ENCODE data around the gene TOR1A. TPM values are rescaled to one million over a fixed set of nuclear protein-coding genes. Genes with fewer than 3 reads are reported as not detected.

The TOR1A gene
- total RNA-seq, 1 donor = 51.4 TPM

DNA sequence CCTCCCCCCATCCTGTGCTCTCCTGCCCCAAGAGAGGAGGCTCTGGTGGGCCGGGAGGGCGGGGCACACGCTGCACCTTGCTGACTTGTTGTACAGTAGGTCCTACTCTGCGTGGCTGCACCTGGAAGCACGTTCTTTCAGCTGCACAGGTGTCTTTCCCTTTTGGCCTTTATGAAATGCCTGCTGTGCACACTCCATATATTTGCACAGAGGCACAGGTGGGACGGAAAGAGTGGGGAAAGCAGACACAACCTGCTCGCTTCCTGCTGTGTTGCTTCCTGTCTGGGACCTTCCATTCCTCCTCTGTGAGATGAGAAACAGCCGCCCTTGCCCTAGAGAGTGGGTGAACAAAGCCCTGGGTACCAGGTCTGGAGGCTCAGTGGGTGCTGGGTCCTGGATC is 16.1 kb upstream of the TOR1A start:
- H3K4me3 ChIP-seq (ENCODE audit: low read depth, low read length) = no peak overlapping the region
- no peak for DNase-seq (ENCODE audit: low read depth)
- TF ChIP-seq, protein P1, sequence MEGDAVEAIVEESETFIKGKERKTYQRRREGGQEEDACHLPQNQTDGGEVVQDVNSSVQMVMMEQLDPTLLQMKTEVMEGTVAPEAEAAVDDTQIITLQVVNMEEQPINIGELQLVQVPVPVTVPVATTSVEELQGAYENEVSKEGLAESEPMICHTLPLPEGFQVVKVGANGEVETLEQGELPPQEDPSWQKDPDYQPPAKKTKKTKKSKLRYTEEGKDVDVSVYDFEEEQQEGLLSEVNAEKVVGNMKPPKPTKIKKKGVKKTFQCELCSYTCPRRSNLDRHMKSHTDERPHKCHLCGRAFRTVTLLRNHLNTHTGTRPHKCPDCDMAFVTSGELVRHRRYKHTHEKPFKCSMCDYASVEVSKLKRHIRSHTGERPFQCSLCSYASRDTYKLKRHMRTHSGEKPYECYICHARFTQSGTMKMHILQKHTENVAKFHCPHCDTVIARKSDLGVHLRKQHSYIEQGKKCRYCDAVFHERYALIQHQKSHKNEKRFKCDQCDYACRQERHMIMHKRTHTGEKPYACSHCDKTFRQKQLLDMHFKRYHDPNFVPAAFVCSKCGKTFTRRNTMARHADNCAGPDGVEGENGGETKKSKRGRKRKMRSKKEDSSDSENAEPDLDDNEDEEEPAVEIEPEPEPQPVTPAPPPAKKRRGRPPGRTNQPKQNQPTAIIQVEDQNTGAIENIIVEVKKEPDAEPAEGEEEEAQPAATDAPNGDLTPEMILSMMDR (IDR thresholded peaks at IDR 0.05; ENCODE audit: insufficient read depth, low read depth, low read length) = no peak

DNA sequence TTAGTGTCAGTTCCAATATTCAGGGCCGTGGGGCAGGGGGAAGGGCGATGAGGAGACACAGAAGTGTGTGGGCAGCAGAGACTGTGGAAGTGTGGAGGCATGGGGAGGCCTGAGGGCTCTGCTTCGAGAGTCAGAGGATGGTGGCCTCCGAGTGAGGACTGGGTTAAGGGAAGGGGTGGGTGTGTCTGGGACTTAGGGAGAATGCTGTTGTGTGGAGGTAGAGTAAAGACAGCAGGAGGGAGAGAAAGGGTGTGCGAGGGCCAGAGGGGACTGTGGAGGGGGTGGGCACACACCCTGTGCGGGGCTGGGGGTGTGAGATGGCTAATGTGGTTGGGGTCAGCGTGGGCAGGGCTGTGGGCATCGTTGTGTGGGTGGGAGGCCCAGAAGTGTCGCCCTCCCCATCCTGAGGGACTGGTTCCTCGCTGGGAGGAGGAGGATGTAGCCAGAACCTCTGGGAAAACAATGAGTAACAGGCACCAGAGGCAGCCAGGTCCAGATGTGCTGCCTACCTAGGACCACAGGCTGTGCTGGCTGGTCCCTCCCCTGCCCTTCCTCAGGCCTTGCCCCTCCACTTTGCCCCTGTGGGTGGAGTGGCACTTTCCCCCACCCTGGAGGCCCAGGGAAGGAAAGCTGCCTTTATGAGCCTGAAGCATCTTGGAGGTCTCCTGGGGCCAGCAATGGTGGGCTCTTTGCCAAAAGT is 15.5 kb upstream of the TOR1A start:
- DNase-seq (ENCODE audit: low read depth) = no peak
- H3K4me3 ChIP-seq (ENCODE audit: low read depth, low read length) = no peak overlapping the region
- TF ChIP-seq, protein P1 (IDR thresholded peaks at IDR 0.05; ENCODE audit: insufficient read depth, low read depth, low read length) = no peak

DNA sequence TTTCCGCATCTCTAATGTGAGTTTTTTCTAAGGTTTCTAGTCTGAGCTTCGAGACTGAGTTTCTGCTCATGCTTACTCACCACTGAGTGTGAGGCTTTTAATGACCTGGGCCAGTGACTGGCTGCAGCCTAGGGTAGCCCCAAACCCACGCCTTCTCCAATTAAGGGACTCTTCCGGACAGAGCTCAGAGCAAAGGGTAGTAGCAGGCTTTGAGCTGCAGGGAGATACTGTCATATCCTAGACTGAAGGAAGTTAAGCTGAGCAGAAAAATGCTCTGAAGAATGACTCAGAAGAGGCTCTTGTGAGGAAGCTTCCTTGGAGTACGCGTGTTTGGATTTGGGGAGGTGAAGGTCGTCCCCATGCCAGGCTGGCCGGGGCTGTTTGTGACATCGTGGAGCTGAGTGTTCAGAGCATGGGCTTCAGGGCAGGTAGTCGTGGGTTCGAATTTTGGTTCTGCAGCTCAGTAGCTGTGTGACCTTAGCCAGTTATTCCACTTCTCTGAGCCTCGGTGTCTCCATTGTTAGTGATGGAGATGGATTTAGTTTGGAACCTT is 14.8 kb upstream of the TOR1A start:
- H3K4me3 ChIP-seq (ENCODE audit: low read depth, low read length) = no peak overlapping the region
- TF ChIP-seq, protein P1 (IDR thresholded peaks at IDR 0.05; ENCODE audit: insufficient read depth, low read depth, low read length) = no peak
- peak; percentile 80 for DNase-seq (ENCODE audit: low read depth)

DNA sequence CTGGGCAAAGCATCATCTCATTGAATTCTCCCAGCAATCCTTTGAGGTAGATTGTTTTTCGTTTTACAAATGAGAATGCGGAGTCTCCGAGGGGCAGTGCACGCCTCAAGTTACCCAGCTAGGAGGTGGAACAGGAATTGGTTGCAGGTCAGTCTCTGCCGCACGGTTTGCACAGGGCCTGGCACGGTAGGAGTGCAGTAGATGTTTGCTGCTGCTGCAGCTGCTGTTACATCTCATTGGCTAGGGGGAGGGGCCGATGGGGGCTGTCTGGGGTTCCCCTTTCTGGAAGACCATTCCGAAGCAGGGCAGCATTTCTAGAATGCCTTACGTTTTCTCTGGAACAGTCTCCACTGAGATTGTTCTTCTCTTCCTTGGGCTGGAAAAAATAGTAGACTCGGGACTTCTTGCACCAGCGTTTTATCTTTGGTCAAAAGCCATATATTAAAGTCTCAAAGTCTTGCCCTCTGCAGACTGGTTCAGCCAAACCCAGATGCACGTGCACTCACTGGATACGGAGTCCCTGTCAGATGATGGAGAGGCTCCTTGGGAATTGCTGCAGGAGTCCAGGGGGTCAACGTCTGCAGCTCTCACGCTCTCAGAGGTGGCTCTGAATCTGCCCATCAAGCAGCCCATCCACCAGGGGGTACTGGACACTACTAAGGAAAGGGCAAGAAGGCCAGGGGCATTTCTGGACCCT is 12.5 kb upstream of the TOR1A start:
- TF ChIP-seq, protein P1 (IDR thresholded peaks at IDR 0.05; ENCODE audit: insufficient read depth, low read depth, low read length) = no peak
- H3K4me3 ChIP-seq (ENCODE audit: low read depth, low read length) = peak overlapping the region; percentile 94
- DNase-seq (ENCODE audit: low read depth) = no peak

DNA sequence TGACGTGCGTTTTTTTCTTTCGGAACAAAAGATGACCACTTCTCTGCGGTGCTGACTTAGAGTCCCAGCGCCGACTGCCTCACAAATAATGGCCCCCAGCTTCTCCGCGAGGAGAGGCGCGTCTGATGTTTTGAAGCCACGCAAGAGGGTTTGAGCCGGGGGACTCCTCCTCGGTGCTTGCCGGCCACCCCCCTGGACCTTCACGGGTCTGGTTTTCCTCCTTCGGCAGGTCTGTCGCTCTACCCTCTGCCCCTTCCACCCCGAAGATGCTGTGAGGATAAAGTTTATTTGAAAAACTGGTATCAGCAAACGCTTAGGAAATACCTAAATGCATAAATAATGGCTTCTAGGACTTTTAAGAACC is 11.9 kb upstream of the TOR1A start:
- peak overlapping the region; percentile 94 for H3K4me3 ChIP-seq (ENCODE audit: low read depth, low read length)
- TF ChIP-seq, protein P1 (IDR thresholded peaks at IDR 0.05; ENCODE audit: insufficient read depth, low read depth, low read length) = no peak
- peak; percentile 53 for DNase-seq (ENCODE audit: low read depth)

DNA sequence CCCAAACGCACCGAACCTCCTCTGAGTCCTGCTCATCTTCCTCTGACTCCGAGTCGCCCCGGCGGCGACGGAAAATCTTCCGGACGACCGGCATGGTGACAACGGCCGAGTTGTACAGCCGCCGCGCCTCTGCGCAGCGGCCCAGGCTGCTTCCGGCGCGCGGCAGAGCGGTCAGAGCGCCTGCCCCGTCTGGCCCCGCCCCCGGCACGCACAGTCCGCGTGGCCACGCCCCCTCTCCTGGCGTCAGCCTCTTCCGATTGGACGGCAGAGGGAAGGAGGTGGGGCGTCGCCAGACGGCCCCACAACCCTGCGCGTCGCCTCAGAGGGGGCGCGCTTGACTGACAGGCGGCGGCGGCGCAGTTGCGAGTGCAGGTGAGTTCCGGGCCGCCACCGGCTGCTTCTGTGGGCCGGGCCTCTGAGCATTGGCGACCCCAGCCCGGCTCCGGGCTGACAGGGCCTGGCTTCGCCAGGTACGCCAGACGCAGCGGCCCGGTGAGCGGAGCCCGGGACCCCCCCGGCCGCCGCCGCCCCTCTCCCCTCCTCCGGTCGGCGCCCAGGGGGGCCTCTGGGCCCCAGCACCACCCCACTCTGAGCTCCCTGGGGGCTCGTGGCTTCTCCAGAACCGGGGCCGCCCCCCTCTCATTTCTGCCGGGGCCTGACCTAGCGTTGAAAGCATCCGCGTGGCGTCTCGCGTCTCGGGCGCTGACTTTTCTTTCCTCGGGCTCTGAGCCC is 11.4 kb upstream of the TOR1A start, which contains the start of the genes C9orf78 and USP20:
C9orf78 (minus strand) TSS at position 148 of the 732 bp plus-strand sequence; CDS start at position 94, 54 bp downstream.
USP20 (plus strand) TSS at position 331 of the 732 bp plus-strand sequence. CDS start 17,098 bp downstream, outside the sequence.
- peak; percentile 95 for DNase-seq (ENCODE audit: low read depth)
- peak within 1 kb of the TSS; percentile 94 for H3K4me3 ChIP-seq (ENCODE audit: low read depth, low read length)
- TF ChIP-seq, protein P1 (IDR thresholded peaks at IDR 0.05; ENCODE audit: insufficient read depth, low read depth, low read length) = no peak
